ENCODE data around the gene LHX2.

DNA sequence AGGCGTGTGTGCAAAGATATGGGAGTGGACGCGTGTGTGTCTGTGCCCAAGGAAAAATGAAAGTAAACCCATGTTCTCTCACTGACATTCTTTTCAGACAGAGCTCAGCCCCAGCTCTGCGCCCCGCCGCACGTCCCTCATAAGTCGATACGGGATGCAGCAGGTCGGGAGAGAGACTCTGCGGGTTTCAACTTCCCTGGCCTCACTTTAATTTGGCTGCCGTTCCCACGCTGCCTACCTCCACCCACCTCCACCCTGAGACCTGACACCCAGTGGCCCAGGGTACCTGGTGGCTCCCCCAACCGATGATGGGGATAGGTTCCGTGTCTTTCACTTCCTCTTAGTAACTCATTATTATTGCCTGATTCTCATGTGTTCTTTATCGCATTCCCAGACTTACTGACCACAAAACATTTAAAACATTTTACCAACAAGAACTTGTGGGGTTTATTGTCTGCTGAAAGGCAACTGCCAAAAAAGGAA is 19.4 kb downstream of the LHX2 start:
- TF ChIP-seq, protein P1, sequence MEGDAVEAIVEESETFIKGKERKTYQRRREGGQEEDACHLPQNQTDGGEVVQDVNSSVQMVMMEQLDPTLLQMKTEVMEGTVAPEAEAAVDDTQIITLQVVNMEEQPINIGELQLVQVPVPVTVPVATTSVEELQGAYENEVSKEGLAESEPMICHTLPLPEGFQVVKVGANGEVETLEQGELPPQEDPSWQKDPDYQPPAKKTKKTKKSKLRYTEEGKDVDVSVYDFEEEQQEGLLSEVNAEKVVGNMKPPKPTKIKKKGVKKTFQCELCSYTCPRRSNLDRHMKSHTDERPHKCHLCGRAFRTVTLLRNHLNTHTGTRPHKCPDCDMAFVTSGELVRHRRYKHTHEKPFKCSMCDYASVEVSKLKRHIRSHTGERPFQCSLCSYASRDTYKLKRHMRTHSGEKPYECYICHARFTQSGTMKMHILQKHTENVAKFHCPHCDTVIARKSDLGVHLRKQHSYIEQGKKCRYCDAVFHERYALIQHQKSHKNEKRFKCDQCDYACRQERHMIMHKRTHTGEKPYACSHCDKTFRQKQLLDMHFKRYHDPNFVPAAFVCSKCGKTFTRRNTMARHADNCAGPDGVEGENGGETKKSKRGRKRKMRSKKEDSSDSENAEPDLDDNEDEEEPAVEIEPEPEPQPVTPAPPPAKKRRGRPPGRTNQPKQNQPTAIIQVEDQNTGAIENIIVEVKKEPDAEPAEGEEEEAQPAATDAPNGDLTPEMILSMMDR (IDR thresholded peaks at IDR 0.05 in 8 of 11, conservative IDR thresholded peaks at IDR 0.05 in 3 of 11) = no peak
- no peak for TF ChIP-seq POLR2AphosphoS5 (IDR thresholded peaks at IDR 0.05)
